ENCODE data around the gene MGAT1.
"Not testable (repeated sequence)": the region's sequence is repeated elsewhere in the genome, so short reads cannot be mapped to it uniquely, and the experiment has no call there.

The MGAT1 gene

GRCh38 chr5:180769821-180770220 lies 32.8 kb downstream of the MGAT1 start:
- TF ChIP-seq CTCF (conservative IDR thresholded peaks at IDR 0.05; ENCODE audit: low read depth, low read length), result no peak
- no peak overlapping the region for H3K4me3 ChIP-seq (ENCODE audit: low read length)

GRCh38 chr5:180755601-180756000 lies 47.0 kb downstream of the MGAT1 start:
- no peak for DNase-seq (ENCODE audit: low read depth)
- H3K4me3 ChIP-seq (ENCODE audit: low read length), result no peak overlapping the region
- no peak for TF ChIP-seq CTCF (conservative IDR thresholded peaks at IDR 0.05; ENCODE audit: low read depth, low read length)

More at GRCh38 chr5:180769821-180770220, 32.8 kb downstream of the MGAT1 start:
- no peak for DNase-seq (ENCODE audit: low read depth)

- TF ChIP-seq CTCF (conservative IDR thresholded peaks at IDR 0.05; ENCODE audit: low read depth, low read length), result no peak
Observed at GRCh38 chr5:180744253-180744652, 58.4 kb downstream of the MGAT1 start.

GRCh38 chr5:180742727-180743126 lies 59.9 kb downstream of the MGAT1 start:
- H3K4me3 ChIP-seq (ENCODE audit: low read length), result no peak overlapping the region
- TF ChIP-seq CTCF (conservative IDR thresholded peaks at IDR 0.05; ENCODE audit: low read depth, low read length), result no peak
- DNase-seq (ENCODE audit: low read depth), result no peak

More at GRCh38 chr5:180744253-180744652, 58.4 kb downstream of the MGAT1 start:
- no peak for DNase-seq (ENCODE audit: low read depth)
- no peak overlapping the region for H3K4me3 ChIP-seq (ENCODE audit: low read length)

GRCh38 chr5:180740953-180741352 lies 61.7 kb downstream of the MGAT1 start:
- not testable (repeated sequence) for H3K4me3 ChIP-seq (ENCODE audit: low read length); DNase-seq (ENCODE audit: low read depth)

- DNase-seq (ENCODE audit: low read depth), result no peak
- no peak within 1 kb of the TSS for H3K4me3 ChIP-seq (ENCODE audit: low read length)
- TF ChIP-seq CTCF (conservative IDR thresholded peaks at IDR 0.05; ENCODE audit: low read depth, low read length), result no peak
Observed at GRCh38 chr5:180739958-180740357, 62.6 kb downstream of the MGAT1 start, which contains the start of gene OR2Y1. TSS of gene OR2Y1 (minus strand) at chr5:180740058. CDS start at chr5:180740058, 0 bp downstream.

GRCh38 chr5:180739271-180739670 lies 63.3 kb downstream of the MGAT1 start:
- no peak for TF ChIP-seq CTCF (conservative IDR thresholded peaks at IDR 0.05; ENCODE audit: low read depth, low read length)
- H3K4me3 ChIP-seq (ENCODE audit: low read length), result no peak overlapping the region
- no peak for DNase-seq (ENCODE audit: low read depth)

GRCh38 chr5:180736536-180736935 lies 66.1 kb downstream of the MGAT1 start:
- H3K4me3 ChIP-seq (ENCODE audit: low read length), result no peak overlapping the region
- no peak for TF ChIP-seq CTCF (conservative IDR thresholded peaks at IDR 0.05; ENCODE audit: low read depth, low read length)
- DNase-seq (ENCODE audit: low read depth), result no peak

Data from retinal pigment epithelial cell (primary cell).